ENCODE data around the gene SIPA1. TPM values are rescaled to one million over a fixed set of nuclear protein-coding genes. Genes with fewer than 3 reads are reported as not detected.

The SIPA1 gene
- total RNA-seq, 4 donors from 2014 or later: 40.7 to 56.3 (median 45.8) TPM

DNA sequence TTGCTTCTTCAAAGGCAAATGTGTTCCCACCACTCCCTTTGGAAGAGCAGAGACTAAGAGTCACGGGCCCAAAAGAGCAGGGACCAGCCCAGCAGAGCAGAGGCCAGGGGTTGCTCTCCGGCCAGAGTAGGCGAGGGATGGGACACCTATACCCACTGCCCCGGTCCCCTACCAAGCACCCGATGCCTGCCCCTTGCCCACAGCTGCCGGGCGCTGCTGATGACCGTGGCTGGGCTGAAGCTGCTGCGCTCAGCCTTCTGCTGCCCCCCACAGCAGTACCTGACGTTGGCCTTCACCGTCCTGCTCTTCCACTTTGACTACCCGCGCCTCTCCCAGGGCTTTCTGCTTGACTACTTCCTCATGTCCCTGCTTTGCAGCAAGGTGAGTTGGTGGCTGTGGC is 10.7 kb upstream of the SIPA1 start:
- WGBS: 98% methylated on average over 7 of the region's 13 CpGs
- Histone ChIP-seq H3K36me3 (peaks cover 62 to 100% (median 99%) of the 10 kb centered on the region in 4 donors), H3K4me1 (peaks cover 0 to 8% (median 4%) of the 10 kb centered on the region in 4 donors), H3K9me3 (no peaks in the 10 kb centered on the region), H3K27ac (replicated peaks in 1 of 4) (no peak overlapping the region), H3K4me3 (no peak overlapping the region), H3K27me3 (no peaks in the 10 kb centered on the region)
- no peak for DNase-seq (ENCODE audit: extremely low spot score)
- intact Hi-C loops (cut with DNase I): loop anchor here (10.0 kb wide), 1 partner anchor 188 kb away; no protein-coding TSS in a partner anchor
- TF ChIP-seq POLR2A (IDR thresholded peaks at IDR 0.05; ENCODE audit: low read depth) (no peak), EP300 (IDR thresholded peaks at IDR 0.05) (no peak), POLR2AphosphoS5 (IDR thresholded peaks at IDR 0.05) (no peak)
- TF ChIP-seq, protein P1, sequence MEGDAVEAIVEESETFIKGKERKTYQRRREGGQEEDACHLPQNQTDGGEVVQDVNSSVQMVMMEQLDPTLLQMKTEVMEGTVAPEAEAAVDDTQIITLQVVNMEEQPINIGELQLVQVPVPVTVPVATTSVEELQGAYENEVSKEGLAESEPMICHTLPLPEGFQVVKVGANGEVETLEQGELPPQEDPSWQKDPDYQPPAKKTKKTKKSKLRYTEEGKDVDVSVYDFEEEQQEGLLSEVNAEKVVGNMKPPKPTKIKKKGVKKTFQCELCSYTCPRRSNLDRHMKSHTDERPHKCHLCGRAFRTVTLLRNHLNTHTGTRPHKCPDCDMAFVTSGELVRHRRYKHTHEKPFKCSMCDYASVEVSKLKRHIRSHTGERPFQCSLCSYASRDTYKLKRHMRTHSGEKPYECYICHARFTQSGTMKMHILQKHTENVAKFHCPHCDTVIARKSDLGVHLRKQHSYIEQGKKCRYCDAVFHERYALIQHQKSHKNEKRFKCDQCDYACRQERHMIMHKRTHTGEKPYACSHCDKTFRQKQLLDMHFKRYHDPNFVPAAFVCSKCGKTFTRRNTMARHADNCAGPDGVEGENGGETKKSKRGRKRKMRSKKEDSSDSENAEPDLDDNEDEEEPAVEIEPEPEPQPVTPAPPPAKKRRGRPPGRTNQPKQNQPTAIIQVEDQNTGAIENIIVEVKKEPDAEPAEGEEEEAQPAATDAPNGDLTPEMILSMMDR (IDR thresholded peaks at IDR 0.05): no peak

DNA sequence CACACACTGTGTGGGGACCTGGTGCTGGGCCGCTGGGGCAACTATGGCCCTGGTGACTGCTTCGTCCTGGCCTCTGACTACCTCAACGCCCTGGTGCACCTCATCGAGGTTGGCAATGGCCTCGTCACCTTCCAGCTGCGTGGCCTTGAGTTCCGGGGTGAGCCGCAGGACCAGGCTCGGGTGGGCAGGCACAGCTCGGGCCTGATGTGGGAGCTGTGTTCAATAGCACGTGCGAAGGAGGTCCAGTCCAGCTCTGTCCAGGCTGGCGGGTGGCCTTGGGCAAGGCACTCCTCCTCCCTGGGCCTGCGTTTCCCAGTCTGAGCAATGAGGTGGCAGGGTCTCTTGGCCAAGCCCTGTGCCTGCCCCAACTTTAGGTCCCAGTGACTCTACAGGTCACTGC is 8.3 kb upstream of the SIPA1 start:
- peaks cover 0 to 8% (median 4%) of the 10 kb centered on the region in 4 donors for H3K4me1 ChIP-seq
- H3K27me3 ChIP-seq: no peaks in the 10 kb centered on the region
- H3K9me3 ChIP-seq: no peaks in the 10 kb centered on the region
- TF ChIP-seq POLR2A (IDR thresholded peaks at IDR 0.05; ENCODE audit: low read depth): no peak
- TF ChIP-seq, protein P1 (IDR thresholded peaks at IDR 0.05): no peak
- TF ChIP-seq POLR2AphosphoS5 (IDR thresholded peaks at IDR 0.05): no peak
- TF ChIP-seq EP300 (IDR thresholded peaks at IDR 0.05): no peak
- H3K27ac ChIP-seq (replicated peaks in 1 of 4): no peak overlapping the region
- 95% methylated on average over 7 of the region's 14 CpGs for WGBS
- H3K4me3 ChIP-seq: no peak overlapping the region
- intact Hi-C loops (cut with DNase I): loop anchor here (10.0 kb wide), 1 partner anchor 185 kb away; no protein-coding TSS in a partner anchor
- H3K36me3 ChIP-seq: peaks cover 69 to 100% (median 100%) of the 10 kb centered on the region in 4 donors
- DNase-seq (ENCODE audit: extremely low spot score): no peak

DNA sequence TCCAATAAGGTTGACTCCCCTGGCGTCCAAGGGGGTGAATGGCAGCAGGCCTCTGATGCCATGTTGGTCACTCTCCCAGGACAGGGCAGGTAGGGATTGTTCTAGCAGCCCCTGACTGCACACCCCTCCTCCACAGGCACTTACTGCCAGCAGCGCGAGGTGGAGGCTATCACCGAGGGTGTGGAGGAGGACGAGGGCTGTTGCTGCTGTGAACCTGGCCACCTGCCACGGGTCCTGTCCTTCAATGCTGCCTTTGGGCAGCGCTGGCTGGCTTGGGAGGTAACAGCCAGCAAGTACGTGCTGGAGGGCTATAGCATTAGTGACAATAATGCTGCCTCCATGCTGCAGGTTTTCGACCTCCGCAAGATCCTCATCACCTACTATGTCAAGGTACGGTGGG is 7.7 kb upstream of the SIPA1 start:
- no peaks in the 10 kb centered on the region for H3K9me3 ChIP-seq
- WGBS: 83% methylated on average over 7 of the region's 11 CpGs
- intact Hi-C loops (cut with DNase I): no loop called here

DNA sequence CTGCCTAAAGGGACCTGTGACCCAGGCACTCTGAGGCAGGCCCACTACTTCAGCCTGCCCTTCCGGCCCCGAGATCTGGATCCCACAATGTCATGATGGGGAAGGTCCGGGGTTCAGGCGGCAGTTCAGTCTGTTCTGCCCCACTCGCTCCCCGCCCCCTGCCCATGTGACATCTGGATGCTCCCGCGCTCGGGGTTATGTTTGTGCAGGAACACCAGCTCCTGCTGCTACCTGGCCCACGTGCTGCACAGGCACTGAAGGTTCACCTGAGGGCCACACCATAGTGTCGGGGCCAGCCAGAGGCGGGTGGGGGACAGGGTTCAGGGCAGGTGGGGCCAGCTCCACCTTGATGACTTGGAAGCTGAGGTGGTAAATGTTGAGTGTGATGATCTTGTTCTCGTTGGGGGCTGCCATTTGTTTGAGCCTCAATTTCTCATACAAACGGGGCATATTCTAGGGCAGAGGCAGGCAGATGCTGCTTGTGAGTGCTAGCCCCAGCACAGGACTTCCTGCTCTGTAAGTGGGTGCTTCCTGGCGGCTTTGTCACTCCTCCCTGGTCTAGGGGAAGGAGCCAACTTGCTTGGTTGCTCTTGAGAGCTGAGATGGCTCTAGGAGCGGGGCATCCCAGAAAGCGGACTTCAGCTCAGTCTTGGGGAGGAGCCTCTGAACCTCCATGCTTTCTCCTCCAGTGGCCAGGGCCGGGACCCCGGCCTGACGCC is 4.4 kb upstream of the SIPA1 start:
- peaks cover 59 to 88% (median 87%) of the 10 kb centered on the region in 4 donors for H3K36me3 ChIP-seq
- H3K4me1 ChIP-seq: peaks cover 13 to 23% (median 15%) of the 10 kb centered on the region in 4 donors
- H3K27me3 ChIP-seq: no peaks in the 10 kb centered on the region
- no peak for TF ChIP-seq POLR2A (IDR thresholded peaks at IDR 0.05; ENCODE audit: low read depth)
- TF ChIP-seq POLR2AphosphoS5 (IDR thresholded peaks at IDR 0.05): no peak
- no peak overlapping the region for H3K4me3 ChIP-seq
- H3K9me3 ChIP-seq: no peaks in the 10 kb centered on the region
- DNase-seq (ENCODE audit: extremely low spot score): no peak
- WGBS: 77% methylated on average over 20 of the region's 20 CpGs
- intact Hi-C loops (cut with DNase I): no loop called here
- H3K27ac ChIP-seq (replicated peaks in 1 of 4): no peak overlapping the region

More for the DNA sequence above, 7.7 kb upstream of the SIPA1 start:
- Histone ChIP-seq H3K4me1 (peaks cover 0 to 8% (median 4%) of the 10 kb centered on the region in 4 donors), H3K27me3 (no peaks in the 10 kb centered on the region), H3K36me3 (peaks cover 69 to 100% (median 100%) of the 10 kb centered on the region in 4 donors), H3K4me3 (no peak overlapping the region), H3K27ac (replicated peaks in 1 of 4) (no peak overlapping the region)
- DNase-seq (ENCODE audit: extremely low spot score): no peak
- TF ChIP-seq POLR2AphosphoS5 (IDR thresholded peaks at IDR 0.05): no peak
- no peak for TF ChIP-seq EP300 (IDR thresholded peaks at IDR 0.05)
- TF ChIP-seq POLR2A (IDR thresholded peaks at IDR 0.05; ENCODE audit: low read depth): no peak
- TF ChIP-seq, protein P1 (IDR thresholded peaks at IDR 0.05): no peak

DNA sequence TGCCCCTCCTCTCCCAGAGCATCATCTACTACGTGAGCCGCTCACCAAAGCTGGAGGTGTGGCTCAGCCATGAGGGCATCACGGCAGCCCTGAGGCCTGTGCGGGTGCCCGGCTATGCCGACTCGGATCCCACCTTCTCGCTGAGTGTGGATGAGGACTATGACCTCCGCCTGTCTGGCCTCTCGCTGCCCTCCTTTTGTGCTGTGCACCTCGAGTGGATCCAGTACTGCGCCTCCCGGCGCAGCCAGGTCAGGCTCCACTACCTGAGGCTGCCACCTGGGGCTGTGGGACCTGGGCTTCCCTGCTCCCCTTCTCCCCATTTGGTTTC is 3.8 kb upstream of the SIPA1 start:
- WGBS: 89% methylated on average over 14 of the region's 14 CpGs
- H3K4me1 ChIP-seq: peaks cover 19 to 29% (median 21%) of the 10 kb centered on the region in 4 donors
- no peaks in the 10 kb centered on the region for H3K27me3 ChIP-seq
- no peak for TF ChIP-seq POLR2AphosphoS5 (IDR thresholded peaks at IDR 0.05)
- TF ChIP-seq POLR2A (IDR thresholded peaks at IDR 0.05; ENCODE audit: low read depth): no peak
- no peak for TF ChIP-seq EP300 (IDR thresholded peaks at IDR 0.05)
- TF ChIP-seq, protein P1 (IDR thresholded peaks at IDR 0.05): no peak
- peaks cover 54 to 82% (median 81%) of the 10 kb centered on the region in 4 donors for H3K36me3 ChIP-seq
- intact Hi-C loops (cut with DNase I): no loop called here
- no peak overlapping the region for H3K4me3 ChIP-seq
- H3K9me3 ChIP-seq: no peaks in the 10 kb centered on the region
- DNase-seq (ENCODE audit: extremely low spot score): no peak
- H3K27ac ChIP-seq (replicated peaks in 1 of 4): no peak overlapping the region
